Liver (tissue), 3 donors: ENCODE results near the gene FAM3B.

ENCODE experiments used
- EGR1 ChIP-seq, 2 donors: IDR thresholded peaks; 2 replicates each; pipeline ENCODE4 v1.6.1; 2016 to 2018; ENCODE audit warnings: antibody characterized with exemption in 2 of 2, low read depth in 2 of 2
- HNF4G ChIP-seq: IDR thresholded peaks from 2 replicates; pipeline ENCODE4 v1.6.1; 2016; ENCODE audit warnings: antibody characterized with exemption
- RAD21 ChIP-seq, 2 donors: IDR thresholded peaks; 2 replicates each; pipeline ENCODE4 v1.6.1; 2016; ENCODE audit warnings: antibody characterized with exemption in 2 of 2, mild to moderate bottlenecking in 2 of 2
- SP1 ChIP-seq: IDR thresholded peaks from 2 replicates; pipeline ENCODE4 v1.6.1; 2018; ENCODE audit warnings: antibody characterized with exemption, mild to moderate bottlenecking
- TAF1 ChIP-seq: conservative IDR thresholded peaks from 2 replicates; pipeline ENCODE4 v1.6.1; 2016; ENCODE audit warnings: antibody characterized with exemption, mild to moderate bottlenecking
- YY1 ChIP-seq: IDR thresholded peaks from 2 replicates; pipeline ENCODE4 v1.6.1; 2016; ENCODE audit warnings: antibody characterized with exemption, mild to moderate bottlenecking
- TF ChIP-seq, protein P1 (sequence below): fragments of 150-350 bp; IDR thresholded peaks from 2 replicates; pipeline ENCODE4 v1.5.1; 2017; ENCODE audit warnings: improper control_type of control experiment, low read depth, low read length; ENCODE audit not compliant: missing input control
- TF ChIP-seq, protein P2 (sequence below): IDR thresholded peaks from 2 replicates; pipeline ENCODE4 v1.6.1; 2016; ENCODE audit warnings: antibody characterized with exemption, mild to moderate bottlenecking
- TF ChIP-seq, protein P3 (sequence below): IDR thresholded peaks from 2 replicates; pipeline ENCODE4 v1.6.1; 2016; ENCODE audit warnings: antibody characterized with exemption
- donor health status: healthy.
- donor health status: healthy.

DNA sequence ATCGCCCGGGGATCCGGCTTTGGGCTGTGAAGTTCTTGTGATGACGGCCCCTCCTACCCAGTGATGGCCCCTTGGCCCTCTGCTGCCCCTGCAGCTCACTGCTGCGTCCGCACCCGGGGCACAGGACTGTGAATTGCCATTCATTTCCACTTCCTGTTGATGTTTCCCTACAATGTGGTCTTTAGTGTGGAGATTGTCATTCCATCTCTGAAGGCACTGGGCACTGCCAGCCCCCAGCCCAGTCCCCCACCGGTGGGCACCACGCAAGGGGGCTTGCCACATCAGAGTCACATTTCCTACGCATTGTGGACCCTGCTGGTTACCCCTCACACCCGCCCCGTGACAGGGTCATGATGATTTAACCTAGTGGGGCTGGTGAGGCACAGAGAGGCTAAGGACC is 42.7 kb downstream of the FAM3B start:
- TF ChIP-seq, protein P1, sequence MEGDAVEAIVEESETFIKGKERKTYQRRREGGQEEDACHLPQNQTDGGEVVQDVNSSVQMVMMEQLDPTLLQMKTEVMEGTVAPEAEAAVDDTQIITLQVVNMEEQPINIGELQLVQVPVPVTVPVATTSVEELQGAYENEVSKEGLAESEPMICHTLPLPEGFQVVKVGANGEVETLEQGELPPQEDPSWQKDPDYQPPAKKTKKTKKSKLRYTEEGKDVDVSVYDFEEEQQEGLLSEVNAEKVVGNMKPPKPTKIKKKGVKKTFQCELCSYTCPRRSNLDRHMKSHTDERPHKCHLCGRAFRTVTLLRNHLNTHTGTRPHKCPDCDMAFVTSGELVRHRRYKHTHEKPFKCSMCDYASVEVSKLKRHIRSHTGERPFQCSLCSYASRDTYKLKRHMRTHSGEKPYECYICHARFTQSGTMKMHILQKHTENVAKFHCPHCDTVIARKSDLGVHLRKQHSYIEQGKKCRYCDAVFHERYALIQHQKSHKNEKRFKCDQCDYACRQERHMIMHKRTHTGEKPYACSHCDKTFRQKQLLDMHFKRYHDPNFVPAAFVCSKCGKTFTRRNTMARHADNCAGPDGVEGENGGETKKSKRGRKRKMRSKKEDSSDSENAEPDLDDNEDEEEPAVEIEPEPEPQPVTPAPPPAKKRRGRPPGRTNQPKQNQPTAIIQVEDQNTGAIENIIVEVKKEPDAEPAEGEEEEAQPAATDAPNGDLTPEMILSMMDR, result no peak
- TF ChIP-seq RAD21 (IDR thresholded peaks at IDR 0.05), result no peak
- TF ChIP-seq, protein P2, sequence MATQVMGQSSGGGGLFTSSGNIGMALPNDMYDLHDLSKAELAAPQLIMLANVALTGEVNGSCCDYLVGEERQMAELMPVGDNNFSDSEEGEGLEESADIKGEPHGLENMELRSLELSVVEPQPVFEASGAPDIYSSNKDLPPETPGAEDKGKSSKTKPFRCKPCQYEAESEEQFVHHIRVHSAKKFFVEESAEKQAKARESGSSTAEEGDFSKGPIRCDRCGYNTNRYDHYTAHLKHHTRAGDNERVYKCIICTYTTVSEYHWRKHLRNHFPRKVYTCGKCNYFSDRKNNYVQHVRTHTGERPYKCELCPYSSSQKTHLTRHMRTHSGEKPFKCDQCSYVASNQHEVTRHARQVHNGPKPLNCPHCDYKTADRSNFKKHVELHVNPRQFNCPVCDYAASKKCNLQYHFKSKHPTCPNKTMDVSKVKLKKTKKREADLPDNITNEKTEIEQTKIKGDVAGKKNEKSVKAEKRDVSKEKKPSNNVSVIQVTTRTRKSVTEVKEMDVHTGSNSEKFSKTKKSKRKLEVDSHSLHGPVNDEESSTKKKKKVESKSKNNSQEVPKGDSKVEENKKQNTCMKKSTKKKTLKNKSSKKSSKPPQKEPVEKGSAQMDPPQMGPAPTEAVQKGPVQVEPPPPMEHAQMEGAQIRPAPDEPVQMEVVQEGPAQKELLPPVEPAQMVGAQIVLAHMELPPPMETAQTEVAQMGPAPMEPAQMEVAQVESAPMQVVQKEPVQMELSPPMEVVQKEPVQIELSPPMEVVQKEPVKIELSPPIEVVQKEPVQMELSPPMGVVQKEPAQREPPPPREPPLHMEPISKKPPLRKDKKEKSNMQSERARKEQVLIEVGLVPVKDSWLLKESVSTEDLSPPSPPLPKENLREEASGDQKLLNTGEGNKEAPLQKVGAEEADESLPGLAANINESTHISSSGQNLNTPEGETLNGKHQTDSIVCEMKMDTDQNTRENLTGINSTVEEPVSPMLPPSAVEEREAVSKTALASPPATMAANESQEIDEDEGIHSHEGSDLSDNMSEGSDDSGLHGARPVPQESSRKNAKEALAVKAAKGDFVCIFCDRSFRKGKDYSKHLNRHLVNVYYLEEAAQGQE, result no peak
- TF ChIP-seq, protein P3, sequence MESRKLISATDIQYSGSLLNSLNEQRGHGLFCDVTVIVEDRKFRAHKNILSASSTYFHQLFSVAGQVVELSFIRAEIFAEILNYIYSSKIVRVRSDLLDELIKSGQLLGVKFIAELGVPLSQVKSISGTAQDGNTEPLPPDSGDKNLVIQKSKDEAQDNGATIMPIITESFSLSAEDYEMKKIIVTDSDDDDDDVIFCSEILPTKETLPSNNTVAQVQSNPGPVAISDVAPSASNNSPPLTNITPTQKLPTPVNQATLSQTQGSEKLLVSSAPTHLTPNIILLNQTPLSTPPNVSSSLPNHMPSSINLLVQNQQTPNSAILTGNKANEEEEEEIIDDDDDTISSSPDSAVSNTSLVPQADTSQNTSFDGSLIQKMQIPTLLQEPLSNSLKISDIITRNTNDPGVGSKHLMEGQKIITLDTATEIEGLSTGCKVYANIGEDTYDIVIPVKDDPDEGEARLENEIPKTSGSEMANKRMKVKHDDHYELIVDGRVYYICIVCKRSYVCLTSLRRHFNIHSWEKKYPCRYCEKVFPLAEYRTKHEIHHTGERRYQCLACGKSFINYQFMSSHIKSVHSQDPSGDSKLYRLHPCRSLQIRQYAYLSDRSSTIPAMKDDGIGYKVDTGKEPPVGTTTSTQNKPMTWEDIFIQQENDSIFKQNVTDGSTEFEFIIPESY, result no peak
- TF ChIP-seq SP1, result no peak
- no peak for TF ChIP-seq YY1
- no peak for TF ChIP-seq TAF1
- no peak for TF ChIP-seq EGR1 (IDR thresholded peaks at IDR 0.05; ENCODE audit: low read depth in 2 of 2)
- TF ChIP-seq HNF4G, result no peak
